Neural cell (in vitro differentiated cells): ENCODE measurements around the gene BTBD16. TPM values are rescaled to one million over a fixed set of nuclear protein-coding genes. Genes with fewer than 3 reads are reported as not detected.

Source experiments
- H2AFZ ChIP-seq: fragments of 200-600, 300-800 bp; sonication (generic), shearing (Covaris generic); 2 replicates; pipeline ENCODE4 v1.6.0; 2014; ENCODE audit warnings: low read depth, mild to moderate bottlenecking, antibody characterized with exemption, low read length, moderate library complexity
- H3F3A ChIP-seq: fragments of 200-600 bp; shearing (Covaris generic); 2 replicates; pipeline ENCODE4 v1.6.1; 2016; ENCODE audit warnings: mild to moderate bottlenecking, moderate library complexity, mixed read lengths, antibody characterized with exemption, low read length; ENCODE audit not compliant: insufficient read depth, poor library complexity, severe bottlenecking
- H3K27ac ChIP-seq: fragments of 200-600, 300-800 bp; sonication (generic), shearing (Covaris generic); 2 replicates; pipeline ENCODE4 v1.5.1; 2014; ENCODE audit warnings: mild to moderate bottlenecking, low read length, moderate library complexity
- H3K27me3 ChIP-seq: fragments of 300-800, 200-600 bp; sonication (generic), shearing (Covaris generic); 2 replicates; pipeline ENCODE4 v1.6.0; 2014; ENCODE audit warnings: mild to moderate bottlenecking, low read depth, low read length, moderate library complexity; ENCODE audit not compliant: insufficient read depth
- H3K36me3 ChIP-seq: fragments of 300-800, 200-600 bp; sonication (generic), shearing (Covaris generic); 2 replicates; pipeline ENCODE4 v1.5.1; 2014; ENCODE audit warnings: mild to moderate bottlenecking, antibody characterized with exemption, low read length, moderate library complexity; ENCODE audit not compliant: insufficient read depth
- H3K4me2 ChIP-seq: fragments of 300-800, 200-600 bp; sonication (generic), shearing (Covaris generic); 2 replicates; pipeline ENCODE4 v1.6.0; 2014; ENCODE audit warnings: mild to moderate bottlenecking, low read length
- H3K4me3 ChIP-seq: fragments of 300-800, 200-600 bp; sonication (generic), shearing (Covaris generic); 2 replicates; pipeline ENCODE4 v1.5.1; 2014; ENCODE audit warnings: mild to moderate bottlenecking, low read length, moderate library complexity
- H3K79me2 ChIP-seq: fragments of 200-600 bp; shearing (Covaris generic); replicated peaks from 2 replicates; pipeline ENCODE4 v1.6.0; 2014; ENCODE audit warnings: mild to moderate bottlenecking, low read length, moderate library complexity; ENCODE audit not compliant: insufficient read depth
- H3K9ac ChIP-seq: fragments of 300-800, 200-600 bp; sonication (generic), shearing (Covaris generic); 2 replicates; pipeline ENCODE4 v1.6.1; 2016; ENCODE audit warnings: mild to moderate bottlenecking, low read length, mixed read lengths
- H3K9me2 ChIP-seq: fragments of 200-600 bp; shearing (Covaris generic); 2 replicates; pipeline ENCODE4 v1.6.1; 2016; ENCODE audit warnings: mild to moderate bottlenecking, low read length, mixed read lengths; ENCODE audit not compliant: insufficient read depth
- H3K9me3 ChIP-seq: fragments of 200-600, 300-800 bp; sonication (generic), shearing (Covaris generic); 2 replicates; pipeline ENCODE4 v1.6.1; 2016; ENCODE audit warnings: mild to moderate bottlenecking, mixed run types, low read length, moderate library complexity, mixed read lengths
- H4K20me1 ChIP-seq: fragments of 200-600 bp; shearing (Covaris generic); 2 replicates; pipeline ENCODE4 v1.6.1; 2016; ENCODE audit warnings: mild to moderate bottlenecking, mixed run types; ENCODE audit not compliant: insufficient read depth
- CTCF ChIP-seq: fragments of 450-650 bp; IDR thresholded peaks from 2 replicates; pipeline ENCODE4 v1.5.1; 2014; ENCODE audit warnings: antibody characterized with exemption, mild to moderate bottlenecking, moderate library complexity; ENCODE audit not compliant: poor library complexity, severe bottlenecking
- EP300 ChIP-seq: fragments of 450-650 bp; conservative IDR thresholded peaks from 2 replicates; pipeline ENCODE4 v1.6.1; 2014; ENCODE audit warnings: antibody characterized with exemption, mild to moderate bottlenecking, moderate library complexity; ENCODE audit not compliant: poor library complexity, severe bottlenecking
- EZH2 ChIP-seq: fragments of 200-600, 300-800 bp; shearing (Covaris generic), sonication (generic); IDR thresholded peaks from 2 replicates; pipeline ENCODE4 v1.6.1; 2014; ENCODE audit warnings: antibody characterized with exemption, low read length, borderline replicate concordance, mild to moderate bottlenecking; ENCODE audit not compliant: insufficient read depth, poor library complexity, severe bottlenecking
- MXI1 ChIP-seq: fragments of 450-650 bp; conservative IDR thresholded peaks from 2 replicates; pipeline ENCODE4 v1.6.1; 2014; ENCODE audit warnings: antibody characterized with exemption, mild to moderate bottlenecking; ENCODE audit not compliant: poor library complexity, severe bottlenecking
- POLR2AphosphoS5 ChIP-seq: IDR thresholded peaks from 2 replicates; pipeline ENCODE4 v1.6.1; 2012
- RAD21 ChIP-seq: fragments of 450-650 bp; conservative IDR thresholded peaks from 2 replicates; pipeline ENCODE4 v1.6.1; 2014; ENCODE audit warnings: antibody characterized with exemption, mild to moderate bottlenecking, moderate library complexity
- SMC3 ChIP-seq: fragments of 450-650 bp; conservative IDR thresholded peaks from 2 replicates; pipeline ENCODE4 v1.6.1; 2014; ENCODE audit warnings: antibody characterized with exemption, mild to moderate bottlenecking, moderate library complexity; ENCODE audit not compliant: poor library complexity
- TAF1 ChIP-seq: IDR thresholded peaks from 2 replicates; pipeline ENCODE4 v1.6.1; 2012; ENCODE audit warnings: low read depth
- polyA plus RNA-seq: library from polyadenylated mRNA; depleted of rRNA; stranded (reverse); fragments of >200 nt; gene quantifications from 2 replicates; pipeline ENCODE4 v1.2.3, GENCODE V29; 2014
- TF ChIP-seq, protein P1 (sequence below): IDR thresholded peaks from 2 replicates; pipeline ENCODE4 v1.6.1; 2012; ENCODE audit warnings: borderline replicate concordance

The BTBD16 gene
- polyA plus RNA-seq, 1 donor from 2014 or later, result not detected

DNA sequence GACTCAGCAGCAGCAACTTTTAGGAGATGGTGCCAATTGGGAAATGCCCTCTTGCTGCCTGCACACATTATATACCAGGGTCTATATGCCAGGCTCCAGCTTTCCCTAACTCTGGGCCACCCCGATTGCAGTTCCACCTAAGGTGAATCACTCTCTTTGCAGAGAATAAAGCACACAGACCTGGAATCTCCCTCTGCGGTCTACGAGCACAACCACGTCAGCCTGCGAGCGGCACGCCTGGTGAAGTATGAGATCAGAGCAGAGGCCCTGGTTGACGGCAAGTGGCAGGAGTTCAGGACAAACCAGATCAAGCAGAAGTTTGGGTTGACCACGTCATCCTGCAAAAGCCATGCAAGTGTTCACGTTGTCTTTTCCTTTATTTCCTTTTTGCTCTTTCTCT is 65.2 kb downstream of the BTBD16 start:
- no peaks in the 10 kb centered on the region for H3K9me3 ChIP-seq
- H4K20me1 ChIP-seq, result no peaks in the 10 kb centered on the region
- no peaks in the 10 kb centered on the region for H3K9me2 ChIP-seq
- H2AFZ ChIP-seq, result no peak overlapping the region
- TF ChIP-seq RAD21, result no peak
- no peak for TF ChIP-seq SMC3
- TF ChIP-seq EP300, result no peak
- TF ChIP-seq EZH2, result no peak
- TF ChIP-seq, protein P1, sequence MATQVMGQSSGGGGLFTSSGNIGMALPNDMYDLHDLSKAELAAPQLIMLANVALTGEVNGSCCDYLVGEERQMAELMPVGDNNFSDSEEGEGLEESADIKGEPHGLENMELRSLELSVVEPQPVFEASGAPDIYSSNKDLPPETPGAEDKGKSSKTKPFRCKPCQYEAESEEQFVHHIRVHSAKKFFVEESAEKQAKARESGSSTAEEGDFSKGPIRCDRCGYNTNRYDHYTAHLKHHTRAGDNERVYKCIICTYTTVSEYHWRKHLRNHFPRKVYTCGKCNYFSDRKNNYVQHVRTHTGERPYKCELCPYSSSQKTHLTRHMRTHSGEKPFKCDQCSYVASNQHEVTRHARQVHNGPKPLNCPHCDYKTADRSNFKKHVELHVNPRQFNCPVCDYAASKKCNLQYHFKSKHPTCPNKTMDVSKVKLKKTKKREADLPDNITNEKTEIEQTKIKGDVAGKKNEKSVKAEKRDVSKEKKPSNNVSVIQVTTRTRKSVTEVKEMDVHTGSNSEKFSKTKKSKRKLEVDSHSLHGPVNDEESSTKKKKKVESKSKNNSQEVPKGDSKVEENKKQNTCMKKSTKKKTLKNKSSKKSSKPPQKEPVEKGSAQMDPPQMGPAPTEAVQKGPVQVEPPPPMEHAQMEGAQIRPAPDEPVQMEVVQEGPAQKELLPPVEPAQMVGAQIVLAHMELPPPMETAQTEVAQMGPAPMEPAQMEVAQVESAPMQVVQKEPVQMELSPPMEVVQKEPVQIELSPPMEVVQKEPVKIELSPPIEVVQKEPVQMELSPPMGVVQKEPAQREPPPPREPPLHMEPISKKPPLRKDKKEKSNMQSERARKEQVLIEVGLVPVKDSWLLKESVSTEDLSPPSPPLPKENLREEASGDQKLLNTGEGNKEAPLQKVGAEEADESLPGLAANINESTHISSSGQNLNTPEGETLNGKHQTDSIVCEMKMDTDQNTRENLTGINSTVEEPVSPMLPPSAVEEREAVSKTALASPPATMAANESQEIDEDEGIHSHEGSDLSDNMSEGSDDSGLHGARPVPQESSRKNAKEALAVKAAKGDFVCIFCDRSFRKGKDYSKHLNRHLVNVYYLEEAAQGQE, result no peak
- TF ChIP-seq CTCF, result no peak
- TF ChIP-seq MXI1, result no peak
- no peak for TF ChIP-seq POLR2AphosphoS5
- no peak for TF ChIP-seq TAF1
- no peak overlapping the region for H3K9ac ChIP-seq
- no peak overlapping the region for H3K27ac ChIP-seq
- no peak overlapping the region for H3K4me2 ChIP-seq
- H3F3A ChIP-seq, result no peaks in the 10 kb centered on the region
- no peaks in the 10 kb centered on the region for H3K36me3 ChIP-seq
- no peaks in the 10 kb centered on the region for H3K79me2 ChIP-seq
- no peak overlapping the region for H3K4me3 ChIP-seq
- H3K27me3 ChIP-seq, result no peaks in the 10 kb centered on the region

- Histone ChIP-seq H3F3A (no peaks in the 10 kb centered on the region), H3K9me3 (no peaks in the 10 kb centered on the region), H3K36me3 (no peaks in the 10 kb centered on the region), H3K4me2 (no peak overlapping the region), H3K27ac (no peak overlapping the region), H3K79me2 (no peaks in the 10 kb centered on the region), H2AFZ (no peak overlapping the region), H3K9me2 (no peaks in the 10 kb centered on the region), H4K20me1 (no peaks in the 10 kb centered on the region), H3K27me3 (no peaks in the 10 kb centered on the region), H3K4me3 (no peak overlapping the region), H3K9ac (no peak overlapping the region)
- no peak for TF ChIP-seq RAD21
- TF ChIP-seq EP300, result no peak
- TF ChIP-seq, protein P1, result no peak
- TF ChIP-seq POLR2AphosphoS5, result no peak
- no peak for TF ChIP-seq EZH2
- no peak for TF ChIP-seq MXI1
- no peak for TF ChIP-seq SMC3
- TF ChIP-seq CTCF, result no peak
- TF ChIP-seq TAF1, result no peak
Measured at GRCh38 chr10:122336961-122337360, 65.9 kb downstream of the BTBD16 start.
